Measurements from ENCODE around the gene GH1. TPM values are rescaled to one million over a fixed set of nuclear protein-coding genes. Genes with fewer than 3 reads are reported as not detected.
"Not testable (repeated sequence)": the region's sequence is repeated elsewhere in the genome, so short reads cannot be mapped to it uniquely, and the experiment has no call there.

Gene GH1
- total and polyA plus RNA-seq, 9 donors, result 0.18 TPM; not detected in 8

DNA sequence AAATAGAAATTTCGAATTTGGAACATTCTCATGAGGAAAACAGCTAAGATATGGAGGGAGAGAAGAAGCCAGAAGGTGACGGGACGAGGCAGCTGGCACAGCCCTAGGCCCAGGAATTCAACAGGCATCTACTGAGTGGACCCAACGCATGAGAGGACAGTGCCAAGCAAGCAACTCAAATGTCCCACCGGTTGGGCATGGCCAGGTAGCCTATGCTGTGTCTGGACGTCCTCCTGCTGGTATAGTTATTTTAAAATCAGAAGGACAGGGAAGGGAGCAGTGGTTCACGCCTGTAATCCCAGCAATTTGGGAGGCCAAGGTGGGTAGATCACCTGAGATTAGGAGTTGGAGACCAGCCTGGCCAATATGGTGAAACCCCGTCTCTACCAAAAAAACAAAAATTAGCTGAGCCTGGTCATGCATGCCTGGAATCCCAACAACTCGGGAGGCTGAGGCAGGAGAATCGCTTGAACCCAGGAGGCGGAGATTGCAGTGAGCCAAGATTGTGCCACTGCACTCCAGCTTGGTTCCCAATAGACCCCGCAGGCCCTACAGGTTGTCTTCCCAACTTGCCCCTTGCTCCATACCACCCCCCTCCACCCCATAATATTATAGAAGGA is 2.0 kb downstream of the GH1 start:
- H3K36me3 ChIP-seq (ENCODE audit: control insufficient read depth, insufficient read depth, low read length), result no peaks in the 10 kb centered on the region
- WGBS (ENCODE audit: insufficient coverage), result 71% methylated on average over 10 of the region's 12 CpGs
- no peak for DNase-seq

DNA sequence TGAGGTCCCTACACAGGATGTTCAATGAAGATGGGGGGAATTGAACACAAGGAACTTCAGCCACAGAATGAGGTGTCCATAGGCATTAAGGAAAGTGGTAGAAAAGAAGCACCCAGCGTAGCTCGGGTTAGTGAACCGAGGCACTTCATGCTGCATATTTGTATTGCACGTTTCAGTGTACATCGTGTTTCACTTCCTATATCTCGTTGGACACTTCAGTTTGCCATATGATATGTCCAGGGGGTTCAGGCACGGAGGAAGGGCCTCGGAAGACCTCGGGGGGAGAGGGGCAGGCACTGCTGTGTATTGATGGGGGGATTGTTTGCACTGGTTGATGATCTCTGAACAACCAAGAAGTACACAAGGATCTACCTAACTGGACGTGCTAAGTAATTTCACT is 2.9 kb downstream of the GH1 start:
- H3K9me3 ChIP-seq (replicated peaks; ENCODE audit: control insufficient read depth, low read depth, low read length); DNase-seq; H3K27me3 ChIP-seq (ENCODE audit: control insufficient read depth, insufficient read depth, low read length); H3K4me3 ChIP-seq (ENCODE audit: low read length); H3K27ac ChIP-seq (ENCODE audit: low read length); H3K36me3 ChIP-seq (ENCODE audit: control insufficient read depth, insufficient read depth, low read length); H3K4me1 ChIP-seq (ENCODE audit: control insufficient read depth, insufficient read depth, low read length): not testable (repeated sequence)
- WGBS (ENCODE audit: insufficient coverage), result 77% methylated on average over 2 of the region's 10 CpGs

More for the DNA sequence above, 2.0 kb downstream of the GH1 start:
- Histone ChIP-seq H3K27me3 (ENCODE audit: control insufficient read depth, insufficient read depth, low read length) (peaks cover 4% of the 10 kb centered on the region), H3K4me1 (ENCODE audit: control insufficient read depth, insufficient read depth, low read length) (no peaks in the 10 kb centered on the region), H3K4me3 (ENCODE audit: low read length) (no peak overlapping the region), H3K27ac (ENCODE audit: low read length) (no peak overlapping the region), H3K9me3 (replicated peaks; ENCODE audit: control insufficient read depth, low read depth, low read length) (no peaks in the 10 kb centered on the region)

DNA sequence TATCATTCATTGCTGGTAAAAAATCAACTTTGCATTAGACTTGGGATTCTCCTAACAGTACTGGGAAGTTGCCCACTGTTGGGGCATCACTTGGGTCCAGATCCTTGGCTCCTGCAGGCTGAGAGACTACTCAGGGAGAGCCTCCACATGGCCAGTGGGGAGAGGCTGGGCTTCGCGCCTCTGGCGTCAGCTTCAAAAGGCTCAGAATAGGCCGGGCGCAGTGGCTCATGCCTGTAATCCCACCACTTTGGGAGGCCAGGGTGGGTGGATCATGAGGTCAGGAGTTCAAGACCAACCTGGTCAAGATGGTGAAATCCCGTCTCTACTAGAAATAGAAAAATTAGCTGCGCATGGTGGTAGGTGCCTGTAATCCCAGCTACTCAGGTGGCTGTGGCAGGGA is 4.2 kb downstream of the GH1 start:
- no peaks in the 10 kb centered on the region for H3K36me3 ChIP-seq (ENCODE audit: control insufficient read depth, insufficient read depth, low read length)
- no peak overlapping the region for H3K27ac ChIP-seq (ENCODE audit: low read length)
- H3K9me3 ChIP-seq (replicated peaks; ENCODE audit: control insufficient read depth, low read depth, low read length), result no peaks in the 10 kb centered on the region
- 90% methylated on average over 7 of the region's 7 CpGs for WGBS (ENCODE audit: insufficient coverage)
- no peaks in the 10 kb centered on the region for H3K4me1 ChIP-seq (ENCODE audit: control insufficient read depth, insufficient read depth, low read length)
- H3K4me3 ChIP-seq (ENCODE audit: low read length), result no peak overlapping the region
- DNase-seq, result no peak
- H3K27me3 ChIP-seq (ENCODE audit: control insufficient read depth, insufficient read depth, low read length), result peaks cover 4% of the 10 kb centered on the region

DNA sequence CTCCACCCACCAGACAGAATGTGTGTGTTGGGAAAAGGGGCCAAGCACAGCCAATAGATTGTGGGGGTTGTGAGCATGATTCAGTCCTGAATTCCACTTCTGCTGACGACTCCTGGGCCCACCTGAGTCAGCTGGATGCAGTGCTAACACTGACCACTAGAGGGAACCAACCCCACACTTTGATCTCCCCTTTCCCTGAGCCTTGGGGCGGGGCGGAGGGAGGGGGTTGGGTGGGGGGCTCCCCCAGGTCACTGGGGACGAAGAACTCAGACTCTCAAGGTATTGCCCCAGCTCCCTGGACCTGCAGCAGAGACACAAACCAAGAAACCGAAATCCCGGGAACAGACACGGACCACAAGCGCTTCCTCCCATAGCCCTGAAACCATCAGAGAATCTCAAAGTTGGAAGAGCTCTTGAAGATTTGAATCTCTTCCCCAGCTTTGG is 7.0 kb downstream of the GH1 start:
- DNase-seq, result peak; percentile 28
- Histone ChIP-seq H3K36me3 (ENCODE audit: control insufficient read depth, insufficient read depth, low read length) (no peaks in the 10 kb centered on the region), H3K27ac (ENCODE audit: low read length) (no peak overlapping the region), H3K4me1 (ENCODE audit: control insufficient read depth, insufficient read depth, low read length) (no peaks in the 10 kb centered on the region), H3K27me3 (ENCODE audit: control insufficient read depth, insufficient read depth, low read length) (no peaks in the 10 kb centered on the region), H3K4me3 (ENCODE audit: low read length) (no peak overlapping the region), H3K9me3 (replicated peaks; ENCODE audit: control insufficient read depth, low read depth, low read length) (no peaks in the 10 kb centered on the region)
- WGBS (ENCODE audit: insufficient coverage), result 46% methylated on average over 5 of the region's 8 CpGs

DNA sequence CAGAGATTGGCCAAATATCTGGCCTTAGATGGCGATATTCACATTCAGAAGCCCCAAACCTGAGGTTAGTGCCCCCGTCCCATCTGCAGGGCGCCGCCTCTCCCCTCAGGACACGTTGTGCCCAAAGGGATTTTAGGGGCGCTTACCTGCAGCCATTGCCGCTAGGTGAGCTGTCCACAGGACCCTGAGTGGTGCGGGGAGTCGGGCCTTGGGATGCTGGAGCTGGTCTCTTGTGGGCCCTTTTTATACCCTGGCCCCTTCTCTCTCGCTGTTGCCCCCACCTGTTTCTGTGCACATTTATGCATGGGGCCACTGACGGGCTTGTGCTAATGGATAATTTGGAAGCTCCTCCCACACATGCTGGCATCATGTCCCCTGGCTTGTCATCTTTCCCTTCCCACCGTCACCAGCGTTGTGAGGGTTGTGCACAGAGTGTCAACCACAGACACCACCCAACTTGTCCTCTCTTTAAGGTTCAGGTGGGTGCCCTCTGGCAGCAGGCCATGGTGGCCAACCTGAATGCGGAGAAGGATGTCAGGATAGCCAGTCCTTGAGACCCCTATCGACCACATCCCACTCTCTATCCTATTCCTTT is 7.5 kb downstream of the GH1 start, which contains the start of gene CSHL1:
Gene CSHL1 (minus strand): TSS at position 218 of the 595 bp plus-strand sequence. CDS start 62 bp downstream, at position 156.
- 56% methylated on average over 13 of the region's 15 CpGs for WGBS (ENCODE audit: insufficient coverage)
- no peak within 1 kb of the TSS for H3K4me3 ChIP-seq (ENCODE audit: low read length)
- H3K27me3 ChIP-seq (ENCODE audit: control insufficient read depth, insufficient read depth, low read length), result no peaks in the 10 kb centered on the region
- no peak for DNase-seq
- H3K27ac ChIP-seq (ENCODE audit: low read length), result no peak within 1 kb of the TSS
- H3K4me1 ChIP-seq (ENCODE audit: control insufficient read depth, insufficient read depth, low read length), result no peaks in the 10 kb centered on the region
- no peaks in the 10 kb centered on the region for H3K36me3 ChIP-seq (ENCODE audit: control insufficient read depth, insufficient read depth, low read length)
- H3K9me3 ChIP-seq (replicated peaks; ENCODE audit: control insufficient read depth, low read depth, low read length), result no peaks in the 10 kb centered on the region

DNA sequence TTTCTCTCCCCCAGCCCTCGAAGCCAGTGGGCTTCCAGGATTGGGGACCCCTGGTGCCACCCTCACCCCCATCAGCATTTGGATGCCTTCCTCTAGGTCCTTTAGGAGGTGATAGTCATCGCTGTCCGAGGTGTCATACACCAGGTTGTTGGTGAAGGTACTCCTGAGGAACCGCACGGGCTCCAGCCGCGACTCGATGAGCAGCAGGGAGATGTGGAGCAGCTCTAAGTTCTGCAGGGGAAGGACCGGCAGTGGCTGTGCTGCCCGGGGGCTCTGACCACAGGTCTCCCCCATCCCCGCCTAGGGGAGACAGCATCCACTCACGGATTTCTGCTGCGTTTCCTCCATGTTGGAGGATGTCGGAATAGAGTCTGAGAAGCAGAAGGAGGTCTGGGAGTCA is 8.5 kb downstream of the GH1 start:
- Histone ChIP-seq H3K4me3 (ENCODE audit: low read length) (no peak overlapping the region), H3K27me3 (ENCODE audit: control insufficient read depth, insufficient read depth, low read length) (no peaks in the 10 kb centered on the region), H3K4me1 (ENCODE audit: control insufficient read depth, insufficient read depth, low read length) (no peaks in the 10 kb centered on the region), H3K36me3 (ENCODE audit: control insufficient read depth, insufficient read depth, low read length) (no peaks in the 10 kb centered on the region), H3K27ac (ENCODE audit: low read length) (no peak overlapping the region), H3K9me3 (replicated peaks; ENCODE audit: control insufficient read depth, low read depth, low read length) (no peaks in the 10 kb centered on the region)
- DNase-seq, result no peak
- 75% methylated on average over 10 of the region's 14 CpGs for WGBS (ENCODE audit: insufficient coverage)

DNA sequence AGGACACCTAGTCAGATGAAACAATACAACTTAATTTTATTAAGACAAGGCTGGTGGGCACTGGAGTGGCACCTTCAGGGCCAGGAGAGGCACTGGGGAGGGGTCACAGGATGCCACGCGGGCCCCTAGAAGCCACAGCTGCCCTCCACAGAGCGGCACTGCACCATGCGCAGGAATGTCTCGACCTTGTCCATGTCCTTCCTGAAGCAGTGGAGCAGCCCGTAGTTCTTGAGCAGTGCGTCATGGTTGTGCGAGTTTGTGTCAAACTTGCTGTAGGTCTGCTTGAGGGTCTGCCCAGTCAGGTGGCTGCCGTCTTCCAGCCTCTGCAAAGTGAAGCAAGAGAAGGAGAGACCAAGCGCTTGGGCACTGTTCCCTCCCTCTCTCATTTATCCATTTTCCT is 9.1 kb downstream of the GH1 start:
- not testable (repeated sequence) for H3K27ac ChIP-seq (ENCODE audit: low read length); H3K4me3 ChIP-seq (ENCODE audit: low read length); H3K9me3 ChIP-seq (replicated peaks; ENCODE audit: control insufficient read depth, low read depth, low read length); DNase-seq; H3K27me3 ChIP-seq (ENCODE audit: control insufficient read depth, insufficient read depth, low read length); H3K4me1 ChIP-seq (ENCODE audit: control insufficient read depth, insufficient read depth, low read length); H3K36me3 ChIP-seq (ENCODE audit: control insufficient read depth, insufficient read depth, low read length)
- 94% methylated on average over 5 of the region's 10 CpGs for WGBS (ENCODE audit: insufficient coverage)

DNA sequence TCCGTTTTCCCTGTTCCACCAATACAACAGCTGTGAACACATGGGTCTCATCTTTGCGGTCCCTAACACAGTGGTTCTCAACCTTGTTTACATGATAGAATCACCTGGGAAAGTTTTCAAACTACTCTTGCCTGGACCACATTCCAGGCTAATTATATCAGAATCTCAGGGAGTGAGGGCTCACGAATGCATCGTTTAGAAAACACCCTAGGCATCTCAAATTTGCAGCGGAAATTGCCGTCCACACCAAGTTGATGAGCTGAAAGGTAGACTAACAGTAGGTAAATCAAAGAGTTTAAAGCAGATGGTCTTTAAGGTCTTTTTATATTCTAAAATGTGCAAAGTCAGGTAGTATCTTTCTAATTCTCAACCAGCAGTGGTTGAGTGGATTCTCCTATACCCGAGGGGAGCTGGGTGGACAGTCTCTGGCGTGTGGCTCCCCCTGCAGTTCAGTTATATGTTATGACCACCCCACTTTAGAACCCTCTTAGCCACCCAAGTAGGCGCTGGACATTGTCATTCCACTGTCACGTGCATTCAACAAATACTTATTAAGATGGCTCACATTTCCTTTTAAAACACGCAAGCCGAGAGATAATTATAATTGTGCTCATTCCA is 11.4 kb downstream of the GH1 start:
- DNase-seq; H3K9me3 ChIP-seq (replicated peaks; ENCODE audit: control insufficient read depth, low read depth, low read length); H3K4me3 ChIP-seq (ENCODE audit: low read length); H3K27me3 ChIP-seq (ENCODE audit: control insufficient read depth, insufficient read depth, low read length); H3K27ac ChIP-seq (ENCODE audit: low read length); H3K36me3 ChIP-seq (ENCODE audit: control insufficient read depth, insufficient read depth, low read length); H3K4me1 ChIP-seq (ENCODE audit: control insufficient read depth, insufficient read depth, low read length): not testable (repeated sequence)
- 90% methylated on average over 2 of the region's 12 CpGs for WGBS (ENCODE audit: insufficient coverage)

DNA sequence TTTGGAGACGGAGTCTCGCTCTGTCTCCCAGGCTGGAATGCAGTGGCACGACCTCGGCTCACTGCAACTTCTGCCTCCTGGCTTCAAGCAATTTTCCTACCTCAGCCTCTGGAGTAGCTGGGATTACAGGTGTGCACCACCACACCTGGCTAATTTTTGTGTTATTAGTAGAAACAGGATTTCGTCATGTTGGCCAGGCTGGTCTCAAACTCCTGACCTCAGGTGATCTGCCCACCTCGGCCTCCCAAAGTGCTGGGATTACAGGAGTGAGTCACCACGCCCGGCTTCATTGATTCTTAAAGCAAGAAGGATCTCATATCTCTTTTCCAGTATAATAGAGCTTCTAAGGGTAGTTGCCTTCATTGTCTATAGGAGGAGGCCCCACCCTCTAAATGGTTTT is 13.8 kb downstream of the GH1 start:
- DNase-seq; H3K36me3 ChIP-seq (ENCODE audit: control insufficient read depth, insufficient read depth, low read length); H3K9me3 ChIP-seq (replicated peaks; ENCODE audit: control insufficient read depth, low read depth, low read length); H3K4me1 ChIP-seq (ENCODE audit: control insufficient read depth, insufficient read depth, low read length); H3K4me3 ChIP-seq (ENCODE audit: low read length); H3K27ac ChIP-seq (ENCODE audit: low read length); H3K27me3 ChIP-seq (ENCODE audit: control insufficient read depth, insufficient read depth, low read length): not testable (repeated sequence)
- 90% methylated on average over 2 of the region's 8 CpGs for WGBS (ENCODE audit: insufficient coverage)

DNA sequence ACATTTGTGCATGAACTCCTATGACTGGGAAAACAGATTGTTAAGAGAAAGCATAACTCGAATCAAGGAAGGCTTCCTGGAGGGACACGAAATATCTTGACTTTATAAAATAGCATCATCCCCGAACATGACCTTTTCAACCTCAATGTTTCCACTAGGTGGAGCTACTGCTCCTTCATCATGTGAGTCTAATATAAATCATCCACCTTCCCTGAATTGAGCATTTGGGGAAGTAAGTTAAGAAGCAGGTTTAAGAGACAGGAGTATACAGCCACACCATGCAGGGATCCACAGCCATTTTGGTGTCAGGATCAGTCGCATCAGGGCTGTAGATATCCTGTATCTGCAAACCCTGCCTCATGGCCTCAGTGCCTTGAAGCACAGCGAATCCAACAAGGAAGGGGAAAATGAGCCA is 14.8 kb downstream of the GH1 start:
- H3K36me3 ChIP-seq (ENCODE audit: control insufficient read depth, insufficient read depth, low read length); DNase-seq; H3K9me3 ChIP-seq (replicated peaks; ENCODE audit: control insufficient read depth, low read depth, low read length); H3K27me3 ChIP-seq (ENCODE audit: control insufficient read depth, insufficient read depth, low read length); H3K27ac ChIP-seq (ENCODE audit: low read length); H3K4me1 ChIP-seq (ENCODE audit: control insufficient read depth, insufficient read depth, low read length); H3K4me3 ChIP-seq (ENCODE audit: low read length): not testable (repeated sequence)
- 100% methylated on average over 1 of the region's 5 CpGs for whole genome bisulfite sequencing (ENCODE audit: insufficient coverage)

All from muscle of leg (tissue), 11 donors.